Measurements from ENCODE around the gene MECP2.

DNA sequence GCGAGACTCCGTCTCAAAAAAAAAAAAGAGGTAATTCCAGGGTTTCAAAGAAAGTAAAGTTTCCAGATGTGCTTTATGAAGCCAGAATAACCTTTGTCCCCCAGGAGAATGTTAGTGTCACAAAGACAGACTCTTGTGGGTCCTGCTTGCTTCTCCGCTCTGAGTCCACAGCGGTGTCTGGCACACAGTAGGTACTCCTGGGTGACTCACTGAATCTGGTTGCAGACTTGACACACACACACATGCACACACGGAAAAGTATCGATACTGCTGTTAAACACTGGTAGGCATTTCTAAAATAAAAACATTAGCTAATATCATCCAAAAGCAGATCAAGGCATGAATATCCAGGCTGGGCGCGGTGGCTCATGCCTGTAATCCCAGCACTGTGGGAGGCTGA, 102.0 kb downstream of the MECP2 start:
- TF ChIP-seq, protein P1, sequence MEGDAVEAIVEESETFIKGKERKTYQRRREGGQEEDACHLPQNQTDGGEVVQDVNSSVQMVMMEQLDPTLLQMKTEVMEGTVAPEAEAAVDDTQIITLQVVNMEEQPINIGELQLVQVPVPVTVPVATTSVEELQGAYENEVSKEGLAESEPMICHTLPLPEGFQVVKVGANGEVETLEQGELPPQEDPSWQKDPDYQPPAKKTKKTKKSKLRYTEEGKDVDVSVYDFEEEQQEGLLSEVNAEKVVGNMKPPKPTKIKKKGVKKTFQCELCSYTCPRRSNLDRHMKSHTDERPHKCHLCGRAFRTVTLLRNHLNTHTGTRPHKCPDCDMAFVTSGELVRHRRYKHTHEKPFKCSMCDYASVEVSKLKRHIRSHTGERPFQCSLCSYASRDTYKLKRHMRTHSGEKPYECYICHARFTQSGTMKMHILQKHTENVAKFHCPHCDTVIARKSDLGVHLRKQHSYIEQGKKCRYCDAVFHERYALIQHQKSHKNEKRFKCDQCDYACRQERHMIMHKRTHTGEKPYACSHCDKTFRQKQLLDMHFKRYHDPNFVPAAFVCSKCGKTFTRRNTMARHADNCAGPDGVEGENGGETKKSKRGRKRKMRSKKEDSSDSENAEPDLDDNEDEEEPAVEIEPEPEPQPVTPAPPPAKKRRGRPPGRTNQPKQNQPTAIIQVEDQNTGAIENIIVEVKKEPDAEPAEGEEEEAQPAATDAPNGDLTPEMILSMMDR (IDR thresholded peaks at IDR 0.05), result no peak
- TF ChIP-seq EZH2 (IDR thresholded peaks at IDR 0.05), result no peak

All from neural progenitor cell (in vitro differentiated cells).